Tibial nerve (tissue), 4 donors: ENCODE results near the gene STK25. TPM values are rescaled to one million over a fixed set of nuclear protein-coding genes. Genes with fewer than 3 reads are reported as not detected.

Source experiments
- DNase-seq, 2 donors: peaks; one replicate each; pipeline ENCODE4 v3.0.0-alpha.2; 2019; ENCODE audit warnings: low spot score in 2 of 2
- H3K27ac ChIP-seq, 4 donors: fragments of 200-600 bp; sonication (generic) in 3 of 4; one replicate each; pipeline ENCODE4 v1.5.1; 2017 to 2019; ENCODE audit warnings: mild to moderate bottlenecking in 1 of 4
- H3K27me3 ChIP-seq, 2 donors: fragments of 200-600 bp; sonication (generic) in 1 of 2; one replicate each; pipeline versions ENCODE4 v1.5.1 to v1.6.0; 2017 to 2019
- H3K36me3 ChIP-seq, 3 donors: fragments of 200-600 bp; sonication (generic); one replicate each; pipeline ENCODE4 v1.5.1; 2018 to 2019
- H3K4me1 ChIP-seq, 4 donors: fragments of 200-600 bp; sonication (generic) in 3 of 4; one replicate each; pipeline ENCODE4 v1.5.1; 2017 to 2019
- H3K4me3 ChIP-seq, 4 donors: fragments of 200-600 bp; sonication (generic) in 3 of 4; one replicate each; pipeline ENCODE4 v1.5.1; 2017 to 2019; ENCODE audit warnings: mild to moderate bottlenecking in 1 of 4, moderate library complexity in 1 of 4
- H3K9me3 ChIP-seq, 4 donors: fragments of 200-600 bp; sonication (generic) in 3 of 4; one replicate each; pipeline ENCODE4 v1.5.1; 2017 to 2019
- CTCF ChIP-seq, 5 experiments: fragments of 200-600 bp in 3 of 5; fragments of 450-650 bp in 2 of 5; sonication (generic) in 3 of 5; IDR thresholded peaks; one replicate each; pipeline ENCODE4 v1.5.1; 2016 to 2019; ENCODE audit warnings: antibody characterized with exemption in 5 of 5, mild to moderate bottlenecking in 3 of 5, moderate library complexity in 2 of 5
- EP300 ChIP-seq, 2 donors: sonication (generic); formaldehyde crosslinking; IDR thresholded peaks; one replicate each; pipeline ENCODE4 v1.6.1; 2017; ENCODE audit warnings: antibody characterized with exemption in 2 of 2, mild to moderate bottlenecking in 1 of 2
- POLR2A ChIP-seq, 2 donors: fragments of 450-650 bp; IDR thresholded peaks; one replicate each; pipeline ENCODE4 v1.6.1; 2017; ENCODE audit warnings: antibody characterized with exemption in 2 of 2, mild to moderate bottlenecking in 2 of 2, moderate library complexity in 2 of 2
- WGBS, 2 donors: methylation state at CpG; one replicate each; pipeline ENCODE4 v1.1.5; 2018; 5-methylcytosine and 5-hydroxymethylcytosine counted together
- total RNA-seq, 4 donors: library from RNA; depleted of rRNA; stranded (reverse); fragments of >200 nt; gene quantifications; one replicate each; pipeline ENCODE4 v1.1.0, GENCODE V29; 2016

STK25 gene
- total RNA-seq, 4 donors from 2014 or later = 234 to 301 (median 275) TPM

GRCh38 chr2:241501099-241501541 is 7.3 kb downstream of the STK25 start:
- Histone ChIP-seq H3K4me3 (no peak overlapping the region), H3K36me3 (peaks cover 0 to 75% (median 0%) of the 10 kb centered on the region in 3 donors), H3K4me1 (peaks cover 0 to 14% (median 3%) of the 10 kb centered on the region in 4 donors), H3K27me3 (no peaks in the 10 kb centered on the region), H3K9me3 (no peaks in the 10 kb centered on the region), H3K27ac (no peak overlapping the region)
- no peak for TF ChIP-seq EP300 (IDR thresholded peaks at IDR 0.05)
- TF ChIP-seq POLR2A (IDR thresholded peaks at IDR 0.05) = no peak
- 88 to 91% methylated on average over 6 to 10 of the region's 12 CpGs for WGBS, 2 donors
- no peak for DNase-seq

GRCh38 chr2:241500431-241500975 is 7.9 kb downstream of the STK25 start:
- no peak overlapping the region for H3K27ac ChIP-seq
- 74 to 82% methylated on average over 7 to 12 of the region's 12 CpGs for WGBS, 2 donors
- no peak overlapping the region for H3K4me3 ChIP-seq
- peaks cover 0 to 8% (median 0%) of the 10 kb centered on the region in 4 donors for H3K4me1 ChIP-seq
- no peaks in the 10 kb centered on the region for H3K27me3 ChIP-seq
- no peaks in the 10 kb centered on the region for H3K9me3 ChIP-seq
- TF ChIP-seq CTCF (IDR thresholded peaks at IDR 0.05) = no peak
- no peak for TF ChIP-seq POLR2A (IDR thresholded peaks at IDR 0.05)
- no peak for TF ChIP-seq EP300 (IDR thresholded peaks at IDR 0.05)
- H3K36me3 ChIP-seq = peaks cover 0 to 82% (median 0%) of the 10 kb centered on the region in 3 donors
- DNase-seq = no peak

GRCh38 chr2:241500016-241500415 is 8.4 kb downstream of the STK25 start:
- Histone ChIP-seq H3K4me1 (peaks cover 0 to 3% (median 0%) of the 10 kb centered on the region in 4 donors), H3K27ac (no peak overlapping the region), H3K36me3 (peaks cover 0 to 86% (median 0%) of the 10 kb centered on the region in 3 donors), H3K4me3 (no peak overlapping the region), H3K9me3 (no peaks in the 10 kb centered on the region), H3K27me3 (no peaks in the 10 kb centered on the region)
- no peak for DNase-seq
- WGBS, 2 donors = 87 to 88% methylated on average over 10 of the region's 10 CpGs
- TF ChIP-seq EP300 (IDR thresholded peaks at IDR 0.05) = no peak
- TF ChIP-seq CTCF (IDR thresholded peaks at IDR 0.05) = no peak
- TF ChIP-seq POLR2A (IDR thresholded peaks at IDR 0.05) = no peak

- 76 to 78% methylated on average over 16 to 26 of the region's 28 CpGs for WGBS, 2 donors
Measured at GRCh38 chr2:241499146-241499965, 9.0 kb downstream of the STK25 start.

More at GRCh38 chr2:241499146-241499965, 9.0 kb downstream of the STK25 start:
- H3K4me3 ChIP-seq = no peak overlapping the region
- no peaks in the 10 kb centered on the region for H3K27me3 ChIP-seq
- H3K9me3 ChIP-seq = no peaks in the 10 kb centered on the region
- TF ChIP-seq EP300 (IDR thresholded peaks at IDR 0.05) (no peak), POLR2A (IDR thresholded peaks at IDR 0.05) (no peak), CTCF (IDR thresholded peaks at IDR 0.05) (no peak)
- peaks cover 0 to 91% (median 2%) of the 10 kb centered on the region in 3 donors for H3K36me3 ChIP-seq
- no peak for DNase-seq
- no peaks in the 10 kb centered on the region for H3K4me1 ChIP-seq
- no peak overlapping the region for H3K27ac ChIP-seq
